ENCODE results near the gene DGKH. TPM values are rescaled to one million over a fixed set of nuclear protein-coding genes. Genes with fewer than 3 reads are reported as not detected.

Gene DGKH
- total and polyA plus RNA-seq, 2 donors from 2014 or later = 1.7 to 28.8 TPM

- FAIRE-seq = no peak
- no peaks in the 10 kb centered on the region for H3K4me1 ChIP-seq (ENCODE audit: control insufficient read depth in 2 of 3, insufficient read depth in 2 of 3, low read depth in 1 of 3, low read length in 3 of 3)
- no peak for DNase-seq
- no peak overlapping the region for H3K9ac ChIP-seq (ENCODE audit: low read length in 3 of 3)
- no peak for TF ChIP-seq CTCF (IDR thresholded peaks at IDR 0.05; ENCODE audit: borderline replicate concordance, extremely low read depth, insufficient read depth)
- no peaks in the 10 kb centered on the region for H3K27me3 ChIP-seq (ENCODE audit: control insufficient read depth, insufficient read depth, low read length)
- H3K27ac ChIP-seq (ENCODE audit: low read depth in 2 of 2, low read length in 2 of 2) = no peak overlapping the region
- no peak overlapping the region for H3K4me3 ChIP-seq (ENCODE audit: low read length in 3 of 3)
- intact Hi-C loops (cut with DNase I) = no loop called here
- no peaks in the 10 kb centered on the region for H3K9me3 ChIP-seq (ENCODE audit: control insufficient read depth in 2 of 3, insufficient read depth in 1 of 3, low read length in 3 of 3)
- peaks cover 0 to 6% (median 0%) of the 10 kb centered on the region in 3 donors for H3K36me3 ChIP-seq (ENCODE audit: control insufficient read depth in 2 of 3, insufficient read depth in 3 of 3, low read length in 3 of 3)
These were observed 180.1 kb downstream of the DGKH start for GRCh38 chr13:42228527-42228926.

GRCh38 chr13:42229287-42229686 lies 180.8 kb downstream of the DGKH start:
- no peak for FAIRE-seq
- H3K36me3 ChIP-seq (ENCODE audit: control insufficient read depth in 2 of 3, insufficient read depth in 3 of 3, low read length in 3 of 3) = peaks cover 0 to 3% (median 0%) of the 10 kb centered on the region in 3 donors
- no peak overlapping the region for H3K27ac ChIP-seq (ENCODE audit: low read depth in 2 of 2, low read length in 2 of 2)
- no peaks in the 10 kb centered on the region for H3K27me3 ChIP-seq (ENCODE audit: control insufficient read depth, insufficient read depth, low read length)
- no peak overlapping the region for H3K4me3 ChIP-seq (ENCODE audit: low read length in 3 of 3)
- H3K9me3 ChIP-seq (ENCODE audit: control insufficient read depth in 2 of 3, insufficient read depth in 1 of 3, low read length in 3 of 3) = no peaks in the 10 kb centered on the region
- DNase-seq = no peak
- H3K9ac ChIP-seq (ENCODE audit: low read length in 3 of 3) = no peak overlapping the region
- TF ChIP-seq CTCF (IDR thresholded peaks at IDR 0.05; ENCODE audit: borderline replicate concordance, extremely low read depth, insufficient read depth) = no peak
- H3K4me1 ChIP-seq (ENCODE audit: control insufficient read depth in 2 of 3, insufficient read depth in 2 of 3, low read depth in 1 of 3, low read length in 3 of 3) = no peaks in the 10 kb centered on the region
- intact Hi-C loops (cut with DNase I) = no loop called here

GRCh38 chr13:42232671-42233070 lies 184.2 kb downstream of the DGKH start:
- Histone ChIP-seq H3K27ac (ENCODE audit: low read depth in 2 of 2, low read length in 2 of 2) (no peak overlapping the region), H3K27me3 (ENCODE audit: control insufficient read depth, insufficient read depth, low read length) (no peaks in the 10 kb centered on the region), H3K36me3 (ENCODE audit: control insufficient read depth in 2 of 3, insufficient read depth in 3 of 3, low read length in 3 of 3) (no peaks in the 10 kb centered on the region), H3K4me1 (ENCODE audit: control insufficient read depth in 2 of 3, insufficient read depth in 2 of 3, low read depth in 1 of 3, low read length in 3 of 3) (no peaks in the 10 kb centered on the region), H3K9me3 (ENCODE audit: control insufficient read depth in 2 of 3, insufficient read depth in 1 of 3, low read length in 3 of 3) (no peaks in the 10 kb centered on the region), H3K4me3 (ENCODE audit: low read length in 3 of 3) (no peak overlapping the region), H3K9ac (ENCODE audit: low read length in 3 of 3) (no peak overlapping the region)
- TF ChIP-seq CTCF (IDR thresholded peaks at IDR 0.05; ENCODE audit: borderline replicate concordance, extremely low read depth, insufficient read depth) = no peak
- DNase-seq (no peak), FAIRE-seq (no peak)
- intact Hi-C loops (cut with DNase I) = no loop called here

- Histone ChIP-seq H3K9me3 (ENCODE audit: control insufficient read depth in 2 of 3, insufficient read depth in 1 of 3, low read length in 3 of 3) (no peaks in the 10 kb centered on the region), H3K4me3 (ENCODE audit: low read length in 3 of 3) (no peak overlapping the region), H3K27me3 (ENCODE audit: control insufficient read depth, insufficient read depth, low read length) (no peaks in the 10 kb centered on the region), H3K27ac (ENCODE audit: low read depth in 2 of 2, low read length in 2 of 2) (no peak overlapping the region), H3K4me1 (ENCODE audit: control insufficient read depth in 2 of 3, insufficient read depth in 2 of 3, low read depth in 1 of 3, low read length in 3 of 3) (no peaks in the 10 kb centered on the region), H3K9ac (ENCODE audit: low read length in 3 of 3) (no peak overlapping the region), H3K36me3 (ENCODE audit: control insufficient read depth in 2 of 3, insufficient read depth in 3 of 3, low read length in 3 of 3) (no peaks in the 10 kb centered on the region)
- FAIRE-seq (no peak), DNase-seq (no peak)
- no peak for TF ChIP-seq CTCF (IDR thresholded peaks at IDR 0.05; ENCODE audit: borderline replicate concordance, extremely low read depth, insufficient read depth)
- intact Hi-C loops (cut with DNase I) = no loop called here
These were observed 185.3 kb downstream of the DGKH start for GRCh38 chr13:42233726-42234125.
